NCI-H226 (cell line): Measurements from ENCODE around the gene CS.
"Not testable (repeated sequence)": the region's sequence is repeated elsewhere in the genome, so short reads cannot be mapped to it uniquely, and the experiment has no call there.

Experiments used
- DNase-seq: peaks from one replicate; pipeline ENCODE4 v3.0.0-alpha.2; 2015

CS gene

GRCh38 chr12:56317675-56318074 is 17.5 kb upstream of the CS start:
- no peak for DNase-seq

GRCh38 chr12:56315622-56316473 is 15.7 kb upstream of the CS start, which contains the start of gene CNPY2:
TSS of gene CNPY2 (minus strand) at chr12:56315988. CDS start at chr12:56315217, 771 bp downstream.
- peak; percentile 100 for DNase-seq

GRCh38 chr12:56315249-56315621 is 15.1 kb upstream of the CS start:
- peak; percentile 1 for DNase-seq

- DNase-seq, result peak; percentile 1
Observed at GRCh38 chr12:56311003-56311402, 10.9 kb upstream of the CS start.

- peak; percentile 0 for DNase-seq
Observed at GRCh38 chr12:56308714-56309113, 8.6 kb upstream of the CS start.

DNA sequence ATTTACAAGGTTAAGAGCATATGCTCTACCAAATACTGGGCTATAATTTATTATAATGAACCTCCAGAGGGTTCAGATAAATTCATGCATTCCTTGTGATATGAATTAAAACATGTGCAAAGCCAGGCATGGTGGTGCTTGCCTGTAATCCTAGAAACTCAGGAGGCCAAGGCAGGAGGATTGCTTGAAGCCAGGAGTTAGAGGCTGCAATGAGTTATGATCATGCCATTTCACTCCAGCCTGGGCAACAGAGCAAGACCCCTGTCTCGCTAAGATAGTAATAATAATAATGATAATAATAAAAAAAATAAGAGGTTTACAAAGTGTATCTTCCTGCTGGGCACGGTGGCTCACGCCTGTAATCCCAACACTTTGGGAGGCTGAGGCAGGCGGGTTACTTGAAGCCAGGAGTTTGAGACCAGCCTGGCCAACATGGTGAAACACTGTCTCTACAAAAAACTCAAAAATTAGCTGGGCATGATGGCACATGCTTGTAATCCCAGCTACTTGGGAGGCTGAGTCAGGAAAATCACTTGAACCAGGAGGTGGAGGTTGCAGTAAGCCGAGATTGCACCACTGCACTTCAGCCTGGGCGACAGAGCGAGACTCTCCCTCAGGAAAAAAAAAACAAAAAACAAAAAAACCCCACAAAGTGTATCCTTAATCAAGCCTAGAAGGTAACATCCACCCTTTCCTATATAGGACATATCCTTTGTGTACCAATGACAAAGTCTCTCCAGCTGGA is 7.3 kb upstream of the CS start:
- peak; percentile 0 for DNase-seq

- no peak for DNase-seq
Observed at GRCh38 chr12:56304872-56305590, 4.9 kb upstream of the CS start.

GRCh38 chr12:56304276-56304675 is 4.1 kb upstream of the CS start:
- DNase-seq, result peak; percentile 1

GRCh38 chr12:56300644-56301464 is 724 bp upstream of the CS start:
- no peak for DNase-seq

DNA sequence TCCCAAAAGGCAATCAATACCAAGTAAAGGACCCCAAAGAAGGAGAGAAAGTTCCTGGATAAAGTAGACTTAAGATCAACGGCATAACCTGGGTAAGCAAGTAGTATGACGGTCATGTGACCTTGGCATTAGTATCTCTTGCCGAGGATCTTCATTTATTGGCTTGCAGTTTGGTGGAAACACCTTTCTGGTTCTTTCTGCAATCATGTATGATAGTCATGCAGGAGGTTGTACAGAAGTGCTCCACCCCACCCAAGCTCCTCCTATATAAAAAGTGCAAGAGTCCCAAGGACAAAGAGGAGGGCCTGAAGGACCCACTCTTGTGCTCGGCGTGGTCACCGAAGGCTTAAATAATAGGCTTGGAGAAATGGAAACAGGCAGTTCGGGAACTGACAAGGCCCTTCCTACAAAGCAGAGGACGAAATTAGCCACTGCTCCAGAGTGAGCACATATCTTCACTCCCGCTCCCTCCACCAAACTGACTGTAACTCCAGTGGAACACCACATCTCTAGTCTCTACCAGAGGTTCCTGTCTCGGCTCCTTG is 750 bp downstream of the CS start:
- peak; percentile 14 for DNase-seq

- no peak for DNase-seq
Observed at GRCh38 chr12:56298828-56299227, 1.3 kb downstream of the CS start.

DNA sequence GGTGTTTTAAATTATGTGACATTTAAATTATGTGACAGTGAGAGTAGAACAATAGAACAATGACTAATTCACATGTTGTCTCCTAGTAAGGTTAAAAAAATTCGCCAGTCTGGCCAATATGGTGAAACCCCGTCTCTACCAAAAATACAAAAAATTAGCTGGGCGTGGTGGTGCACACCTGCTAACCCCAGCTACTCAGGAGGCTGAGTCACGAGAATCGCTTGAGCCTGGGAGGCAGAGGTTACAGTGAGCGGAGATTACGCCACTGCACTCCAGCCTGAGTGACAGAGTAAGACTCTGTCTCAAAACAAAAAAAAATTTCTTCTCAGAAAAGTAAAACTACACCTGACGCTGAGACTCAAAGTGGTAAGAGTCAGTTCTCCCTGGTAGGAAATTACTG is 2.7 kb downstream of the CS start:
- DNase-seq, result no peak

GRCh38 chr12:56296295-56296694 is 3.8 kb downstream of the CS start:
- DNase-seq, result no peak

- no peak for DNase-seq
Observed at GRCh38 chr12:56293795-56294194, 6.3 kb downstream of the CS start.

- no peak for DNase-seq
Observed at GRCh38 chr12:56288705-56289387, 11.3 kb downstream of the CS start.

DNA sequence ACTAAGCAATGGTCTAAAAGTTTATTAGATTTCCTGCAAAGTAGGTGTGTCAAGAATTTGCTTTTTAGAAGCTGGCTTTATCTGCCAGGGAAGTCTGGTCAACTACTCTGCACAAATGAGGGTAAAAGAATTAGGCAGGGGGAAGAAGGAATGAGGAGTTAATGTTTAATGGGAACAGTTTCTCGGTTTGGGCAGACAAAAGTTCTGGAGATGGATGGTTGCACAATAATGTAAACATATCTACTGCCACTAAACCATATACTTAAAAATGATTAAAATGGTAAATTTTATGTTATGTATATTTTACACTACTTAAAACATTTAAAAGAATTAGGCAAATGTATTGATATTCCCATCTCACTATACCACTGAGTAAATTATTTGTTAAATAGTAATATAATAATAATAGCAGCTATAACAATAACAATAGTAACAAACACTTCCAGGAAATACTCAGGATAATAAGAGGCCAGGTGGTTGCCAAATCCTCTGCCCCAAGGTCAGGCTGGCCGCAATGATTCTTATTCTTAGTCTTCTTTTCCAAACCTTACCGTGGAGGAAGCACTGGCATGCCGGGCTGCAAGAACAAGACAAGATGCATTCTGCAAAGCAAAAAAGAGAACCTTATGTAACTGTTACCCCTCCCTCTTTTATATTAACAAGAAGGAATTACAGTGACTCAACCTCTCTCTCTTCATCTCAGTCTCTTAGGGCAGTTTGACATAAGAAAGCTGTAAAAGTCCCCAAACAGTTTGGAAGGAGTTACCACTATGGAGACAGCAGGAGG is 13.9 kb downstream of the CS start:
- DNase-seq, result no peak

DNA sequence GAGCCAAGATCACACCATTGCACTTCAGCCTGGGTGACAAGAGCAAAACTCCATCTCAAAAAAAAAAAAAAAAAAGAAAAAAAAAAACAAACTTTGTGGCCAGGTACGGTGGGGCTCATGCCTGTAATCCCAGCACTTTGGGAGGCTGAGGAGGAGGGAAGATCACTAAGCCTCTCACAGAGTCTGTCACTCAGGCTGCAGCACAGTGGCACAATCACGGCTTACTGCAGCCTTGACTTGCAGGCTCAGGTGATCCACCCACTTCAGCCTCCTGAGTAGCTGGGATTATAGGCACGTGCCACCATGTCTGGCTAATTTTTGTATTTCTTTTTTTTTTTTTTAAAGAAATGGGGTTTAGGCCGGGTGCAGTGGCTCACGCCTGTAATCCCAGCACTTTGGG is 15.9 kb downstream of the CS start:
- DNase-seq, result not testable (repeated sequence)

- DNase-seq, result no peak
Observed at GRCh38 chr12:56282579-56282978, 17.6 kb downstream of the CS start.

DNA sequence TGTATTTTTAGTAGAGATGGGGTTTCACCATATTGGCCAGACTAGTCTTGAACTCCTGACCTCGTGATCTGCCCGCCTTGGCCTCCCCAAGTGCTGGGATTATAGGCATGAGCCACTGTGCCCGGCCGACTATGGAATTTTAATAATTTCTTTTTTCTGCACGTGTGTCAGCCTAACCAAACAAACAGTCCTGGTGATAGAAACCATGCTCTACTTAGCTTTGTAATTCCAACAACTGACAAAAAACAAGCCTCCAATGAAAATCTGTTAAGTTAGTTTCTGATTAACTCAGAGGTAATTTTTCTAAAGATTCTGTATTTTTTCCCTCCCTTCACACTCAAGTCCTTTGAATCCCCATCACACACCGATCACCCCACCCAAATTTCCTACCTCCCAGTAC is 18.1 kb downstream of the CS start:
- no peak for DNase-seq

- DNase-seq, result no peak
Observed at GRCh38 chr12:56280849-56281248, 19.3 kb downstream of the CS start.

DNA sequence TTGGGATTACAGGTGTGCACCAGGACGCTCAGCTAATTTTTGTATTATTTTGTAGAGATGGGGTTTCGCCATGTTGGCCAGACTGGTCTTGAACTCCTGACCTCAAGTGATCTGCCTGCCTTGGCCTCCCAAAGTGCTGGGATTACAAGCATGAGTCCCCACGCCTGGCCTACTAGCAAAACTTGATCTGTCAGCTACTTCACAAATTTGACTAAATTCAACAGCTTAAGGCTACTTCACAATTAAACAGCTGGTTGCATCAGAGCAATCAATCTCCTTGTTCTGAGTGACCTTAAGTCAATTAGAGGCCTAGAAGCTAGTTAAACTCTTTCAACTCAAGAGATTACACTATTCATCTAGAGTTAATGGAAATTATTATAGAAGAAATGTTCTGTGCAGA is 21.2 kb downstream of the CS start:
- no peak for DNase-seq
